ENCODE results near the gene NDFIP1. TPM values are rescaled to one million over a fixed set of nuclear protein-coding genes. Genes with fewer than 3 reads are reported as not detected.

The NDFIP1 gene
- total RNA-seq, 4 donors from 2014 or later = 30.5 to 112 (median 93.0) TPM

- no peaks in the 10 kb centered on the region for H3K9me3 ChIP-seq
- no peak overlapping the region for H3K4me3 ChIP-seq
- H3K27me3 ChIP-seq = no peaks in the 10 kb centered on the region
- TF ChIP-seq CTCF (IDR thresholded peaks at IDR 0.05) = no peak
- TF ChIP-seq POLR2A (IDR thresholded peaks at IDR 0.05) = no peak
- peak in 2 of 3 donors; percentile 60 to 62 for DNase-seq
- peak overlapping the region in 1 of 4 donors; percentile 44 for H3K27ac ChIP-seq
- H3K36me3 ChIP-seq = no peaks in the 10 kb centered on the region
- no peaks in the 10 kb centered on the region for H3K4me1 ChIP-seq
Measured at GRCh38 chr5:142095651-142096330, 12.8 kb upstream of the NDFIP1 start.

- DNase-seq = no peak
Measured at GRCh38 chr5:142096382-142096781, 12.2 kb upstream of the NDFIP1 start.

GRCh38 chr5:142097681-142098080 is 10.9 kb upstream of the NDFIP1 start:
- Histone ChIP-seq H3K4me1 (no peaks in the 10 kb centered on the region), H3K9me3 (no peaks in the 10 kb centered on the region), H3K36me3 (no peaks in the 10 kb centered on the region), H3K27me3 (no peaks in the 10 kb centered on the region), H3K27ac (no peak overlapping the region), H3K4me3 (no peak overlapping the region)
- no peak for DNase-seq
- TF ChIP-seq POLR2A (IDR thresholded peaks at IDR 0.05) = no peak

More at GRCh38 chr5:142096382-142096781, 12.2 kb upstream of the NDFIP1 start:
- Histone ChIP-seq H3K27me3 (no peaks in the 10 kb centered on the region), H3K36me3 (no peaks in the 10 kb centered on the region), H3K27ac (no peak overlapping the region), H3K9me3 (no peaks in the 10 kb centered on the region), H3K4me3 (no peak overlapping the region), H3K4me1 (no peaks in the 10 kb centered on the region)
- TF ChIP-seq POLR2A (IDR thresholded peaks at IDR 0.05) (no peak), CTCF (IDR thresholded peaks at IDR 0.05) (no peak)

- TF ChIP-seq CTCF (IDR thresholded peaks at IDR 0.05) (no peak), POLR2A (IDR thresholded peaks at IDR 0.05) (no peak)
- no peaks in the 10 kb centered on the region for H3K9me3 ChIP-seq
- no peak for DNase-seq
- H3K4me1 ChIP-seq = no peaks in the 10 kb centered on the region
- no peaks in the 10 kb centered on the region for H3K27me3 ChIP-seq
- no peak overlapping the region for H3K27ac ChIP-seq
- no peak overlapping the region for H3K4me3 ChIP-seq
- H3K36me3 ChIP-seq = no peaks in the 10 kb centered on the region
Measured at GRCh38 chr5:142098275-142098674, 10.3 kb upstream of the NDFIP1 start.

- Histone ChIP-seq H3K27ac (no peak overlapping the region), H3K4me3 (no peak overlapping the region), H3K27me3 (no peaks in the 10 kb centered on the region), H3K36me3 (no peaks in the 10 kb centered on the region), H3K4me1 (no peaks in the 10 kb centered on the region), H3K9me3 (no peaks in the 10 kb centered on the region)
- DNase-seq = no peak
- TF ChIP-seq POLR2A (IDR thresholded peaks at IDR 0.05) (no peak), CTCF (IDR thresholded peaks at IDR 0.05) (no peak)
Measured at GRCh38 chr5:142098931-142099330, 9.6 kb upstream of the NDFIP1 start.

- Histone ChIP-seq H3K27me3 (no peaks in the 10 kb centered on the region), H3K27ac (no peak overlapping the region), H3K4me1 (no peaks in the 10 kb centered on the region), H3K9me3 (no peaks in the 10 kb centered on the region), H3K36me3 (no peaks in the 10 kb centered on the region), H3K4me3 (no peak overlapping the region)
- TF ChIP-seq POLR2A (IDR thresholded peaks at IDR 0.05) (no peak), CTCF (IDR thresholded peaks at IDR 0.05) (no peak)
- DNase-seq = no peak
Measured at GRCh38 chr5:142100307-142100706, 8.3 kb upstream of the NDFIP1 start.

All from Peyer's patch (tissue), 4 donors.